ENCODE results near the gene RUSF1. TPM values are rescaled to one million over a fixed set of nuclear protein-coding genes. Genes with fewer than 3 reads are reported as not detected.

RUSF1 gene
- total RNA-seq, 2 donors from 2014 or later = 45.4 to 50.8 TPM

- no peak overlapping the region for H3K9ac ChIP-seq (ENCODE audit: extremely low read depth, low read length, poor library complexity, severe bottlenecking)
- 90 to 94% methylated on average over 12 to 17 of the region's 17 CpGs for WGBS, 2 experiments (ENCODE audit: insufficient coverage in 1 of 2, insufficient read length in 1 of 2)
- H3K9me3 ChIP-seq (ENCODE audit: control insufficient read depth, low read length) = no peaks in the 10 kb centered on the region
- H3K27me3 ChIP-seq (ENCODE audit: control insufficient read depth, insufficient read depth, low read length, poor library complexity, severe bottlenecking) = no peaks in the 10 kb centered on the region
- H3K27ac Mint-ChIP-seq = no peak overlapping the region
- peaks cover 11% of the 10 kb centered on the region for H3K4me1 ChIP-seq (ENCODE audit: control insufficient read depth, insufficient read depth, low read length)
- peaks cover 27% of the 10 kb centered on the region for H3K4me1 Mint-ChIP-seq
- no peaks in the 10 kb centered on the region for H3K9me3 Mint-ChIP-seq
- H3K27ac ChIP-seq (ENCODE audit: low read depth, low read length) = no peak overlapping the region
- peaks cover 19% of the 10 kb centered on the region for H3K36me3 ChIP-seq (ENCODE audit: control insufficient read depth, insufficient read depth, low read length)
- H3K27me3 Mint-ChIP-seq (ENCODE audit: insufficient read depth) = no peaks in the 10 kb centered on the region
- peak; percentile 76 for TF ChIP-seq CTCF (conservative IDR thresholded peaks at IDR 0.05)
- H3K36me3 Mint-ChIP-seq (ENCODE audit: low read depth) = peaks cover 3% of the 10 kb centered on the region
- H3K4me3 Mint-ChIP-seq = no peak overlapping the region
- H3K4me3 ChIP-seq (ENCODE audit: low read length) = no peak overlapping the region
- DNase-seq = peak; percentile 77
Observed at GRCh38 chr16:31455601-31456314, 52.4 kb downstream of the RUSF1 start.

- no peaks in the 10 kb centered on the region for H3K27me3 ChIP-seq (ENCODE audit: control insufficient read depth, insufficient read depth, low read length, poor library complexity, severe bottlenecking)
- no peaks in the 10 kb centered on the region for H3K9me3 ChIP-seq (ENCODE audit: control insufficient read depth, low read length)
- H3K4me3 Mint-ChIP-seq = peak overlapping the region; percentile 2
- DNase-seq = peak; percentile 68
- WGBS, 2 experiments (ENCODE audit: insufficient coverage in 1 of 2, insufficient read length in 1 of 2) = 59 to 64% methylated on average over 8 to 20 of the region's 20 CpGs
- H3K9ac ChIP-seq (ENCODE audit: extremely low read depth, low read length, poor library complexity, severe bottlenecking) = no peak overlapping the region
- no peaks in the 10 kb centered on the region for H3K27me3 Mint-ChIP-seq (ENCODE audit: insufficient read depth)
- H3K4me3 ChIP-seq (ENCODE audit: low read length) = no peak overlapping the region
- peaks cover 24% of the 10 kb centered on the region for H3K4me1 Mint-ChIP-seq
- H3K36me3 ChIP-seq (ENCODE audit: control insufficient read depth, insufficient read depth, low read length) = peaks cover 19% of the 10 kb centered on the region
- H3K9me3 Mint-ChIP-seq = no peaks in the 10 kb centered on the region
- H3K4me1 ChIP-seq (ENCODE audit: control insufficient read depth, insufficient read depth, low read length) = peaks cover 11% of the 10 kb centered on the region
- peak overlapping the region; percentile 39 for H3K27ac Mint-ChIP-seq
- peaks cover 3% of the 10 kb centered on the region for H3K36me3 Mint-ChIP-seq (ENCODE audit: low read depth)
- no peak for TF ChIP-seq CTCF (conservative IDR thresholded peaks at IDR 0.05)
- H3K27ac ChIP-seq (ENCODE audit: low read depth, low read length) = no peak overlapping the region
Observed at GRCh38 chr16:31453255-31454204, 54.7 kb downstream of the RUSF1 start.

GRCh38 chr16:31452631-31453106 lies 55.5 kb downstream of the RUSF1 start:
- H3K27me3 ChIP-seq (ENCODE audit: control insufficient read depth, insufficient read depth, low read length, poor library complexity, severe bottlenecking) = no peaks in the 10 kb centered on the region
- Mint-ChIP-seq H3K4me3 (no peak overlapping the region), H3K4me1 (peaks cover 24% of the 10 kb centered on the region), H3K9me3 (no peaks in the 10 kb centered on the region), H3K27me3 (ENCODE audit: insufficient read depth) (no peaks in the 10 kb centered on the region), H3K27ac (peak overlapping the region; percentile 48), H3K36me3 (ENCODE audit: low read depth) (peaks cover 3% of the 10 kb centered on the region)
- no peak for TF ChIP-seq CTCF (conservative IDR thresholded peaks at IDR 0.05)
- H3K4me1 ChIP-seq (ENCODE audit: control insufficient read depth, insufficient read depth, low read length) = peaks cover 11% of the 10 kb centered on the region
- DNase-seq = peak; percentile 64
- H3K27ac ChIP-seq (ENCODE audit: low read depth, low read length) = no peak overlapping the region
- no peaks in the 10 kb centered on the region for H3K9me3 ChIP-seq (ENCODE audit: control insufficient read depth, low read length)
- no peak overlapping the region for H3K9ac ChIP-seq (ENCODE audit: extremely low read depth, low read length, poor library complexity, severe bottlenecking)
- no peak overlapping the region for H3K4me3 ChIP-seq (ENCODE audit: low read length)
- H3K36me3 ChIP-seq (ENCODE audit: control insufficient read depth, insufficient read depth, low read length) = peaks cover 19% of the 10 kb centered on the region
- 73% methylated on average over 3 of the region's 3 CpGs; no CpG with 5 or more reads in 1 of the 2 experiments for WGBS, 2 experiments (ENCODE audit: insufficient coverage in 1 of 2, insufficient read length in 1 of 2)

Data from endodermal cell (in vitro differentiated cells).